NCI-H2171 treated with DMSO at 0.1 percent for 48 hours (cell line): ENCODE data around the gene NOX1.
"Not testable (repeated sequence)": the region's sequence is repeated elsewhere in the genome, so short reads cannot be mapped to it uniquely, and the experiment has no call there.

Experiments used
- DNase-seq: peaks from one replicate; lab custom pipeline; 2025; lab: John Stamatoyannopoulos, UW

NOX1 gene

GRCh38 chrX:100819534-100819836 is 54.7 kb downstream of the NOX1 start:
- DNase-seq: no peak

DNA sequence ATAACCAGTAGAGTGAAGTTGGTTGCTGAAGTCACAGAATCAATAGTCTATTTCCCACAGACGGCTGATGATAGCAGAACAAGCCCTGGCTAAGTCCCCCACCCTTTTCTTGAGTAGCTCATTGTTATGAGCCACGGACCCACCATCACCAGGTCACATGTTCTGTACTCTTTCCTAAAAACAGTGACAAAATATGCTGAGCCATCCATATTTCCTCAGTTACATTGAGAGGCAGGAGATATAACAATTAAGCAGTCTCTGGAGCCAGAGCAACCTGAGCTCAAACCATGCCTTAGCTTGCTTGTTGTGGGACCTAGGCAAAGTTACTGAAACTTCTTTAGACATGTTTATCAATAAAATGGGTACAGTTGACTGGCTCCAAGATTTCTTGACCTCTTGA is 56.8 kb downstream of the NOX1 start:
- DNase-seq: no peak

DNA sequence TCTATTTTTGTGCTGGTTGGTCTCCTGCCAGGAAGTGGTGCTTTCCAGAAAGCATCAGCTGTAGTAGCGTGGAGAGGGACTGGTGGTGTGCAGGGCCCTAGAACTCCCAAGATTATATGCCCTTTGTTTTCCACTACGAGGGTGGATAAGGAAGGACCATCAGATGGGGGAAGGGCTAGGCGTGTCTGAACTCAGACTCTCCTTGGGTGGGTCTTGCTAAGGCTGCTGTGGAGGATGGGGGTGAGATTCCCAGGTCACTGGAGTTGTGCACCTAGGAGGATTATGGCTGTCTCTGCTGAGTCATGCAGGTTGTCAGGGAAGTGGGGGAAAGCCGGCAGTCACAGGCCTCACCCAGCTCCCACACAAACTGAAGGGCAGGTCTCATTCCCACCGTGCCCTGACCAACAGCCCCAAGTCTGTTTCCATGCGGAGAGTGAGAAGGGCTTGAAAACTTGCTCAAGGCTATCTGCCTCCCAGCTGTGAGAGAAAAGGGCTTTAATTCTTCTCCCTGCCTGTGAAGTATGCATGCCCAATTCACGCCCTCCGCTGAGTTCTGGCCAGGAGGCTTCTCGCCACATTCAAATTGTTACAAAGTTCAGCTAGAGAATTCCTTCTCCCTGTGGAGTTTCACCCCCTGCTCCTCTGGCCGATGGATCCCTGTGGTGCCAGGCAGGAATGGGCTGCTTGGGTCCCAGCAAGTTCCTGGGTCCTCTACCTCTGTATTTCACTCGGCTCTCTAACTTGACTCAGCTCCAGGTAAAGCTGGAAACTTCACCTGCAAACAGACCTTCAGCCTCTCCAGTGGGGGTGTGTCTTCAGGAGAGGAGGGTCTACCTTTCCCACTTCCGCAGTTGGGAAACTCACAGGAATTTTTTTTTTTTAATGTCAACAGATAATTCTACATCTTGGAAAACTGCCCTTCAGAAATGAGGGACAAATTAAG is 61.7 kb downstream of the NOX1 start:
- DNase-seq: no peak

- DNase-seq: not testable (repeated sequence)
Observed at GRCh38 chrX:100808265-100808664, 65.9 kb downstream of the NOX1 start.

DNA sequence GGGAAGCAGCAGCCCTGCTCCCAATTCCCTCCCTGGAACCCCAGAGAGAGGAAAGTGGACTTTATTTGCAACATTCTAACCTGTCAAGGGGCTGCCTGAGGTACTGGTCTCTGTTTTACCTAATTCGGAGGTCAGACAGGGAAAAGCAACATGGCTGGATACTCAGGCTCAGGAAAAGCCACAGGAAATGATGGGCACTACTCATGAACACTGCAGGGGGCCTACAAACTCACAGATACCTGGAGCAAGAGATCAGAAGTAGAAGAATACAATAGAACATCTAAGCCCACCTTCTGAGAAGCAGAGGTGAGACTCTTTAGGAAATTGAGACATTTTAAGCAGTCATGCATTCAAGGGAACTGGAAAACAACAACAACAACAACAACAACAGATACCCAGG is 69.4 kb downstream of the NOX1 start:
- no peak for DNase-seq

- DNase-seq: no peak
Observed at GRCh38 chrX:100802843-100803242, 71.3 kb downstream of the NOX1 start.

DNA sequence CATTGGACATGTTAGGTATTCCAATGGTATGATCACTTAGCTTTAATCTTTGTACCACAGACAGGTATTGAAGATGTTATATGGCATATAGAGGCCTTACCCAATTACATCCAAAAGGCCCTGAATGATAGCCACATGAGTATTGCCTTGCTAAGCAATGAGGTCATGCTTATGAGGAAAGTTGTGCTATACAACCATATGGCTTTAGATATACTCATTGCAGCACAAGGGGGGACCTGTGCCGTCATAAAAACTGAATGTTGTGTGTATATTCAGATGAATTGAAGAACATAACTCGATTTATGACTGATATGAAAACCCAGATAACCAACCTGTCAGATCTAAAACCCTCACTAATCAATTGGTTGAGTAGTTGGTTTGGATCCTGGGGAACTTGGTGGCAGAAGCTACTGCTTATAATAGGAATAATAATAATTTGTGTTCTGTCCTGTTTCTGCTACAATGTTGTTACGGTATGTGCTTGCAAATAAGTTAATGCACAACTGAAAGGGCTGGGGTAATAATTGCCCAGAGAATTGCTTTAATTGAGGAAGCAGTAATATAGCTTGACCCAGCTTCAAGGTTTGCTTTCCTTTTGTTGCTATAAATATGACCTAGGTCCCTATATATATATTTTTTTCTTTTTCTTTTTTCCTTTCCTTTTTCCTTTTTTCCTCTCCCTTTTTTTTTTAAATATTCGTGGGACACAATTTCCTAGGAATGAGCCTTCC is 75.5 kb downstream of the NOX1 start:
- no peak for DNase-seq

GRCh38 chrX:100797359-100797758 is 76.8 kb downstream of the NOX1 start:
- no peak for DNase-seq

GRCh38 chrX:100796371-100796770 is 77.8 kb downstream of the NOX1 start:
- DNase-seq: not testable (repeated sequence)
